Stomach (tissue), 9 donors: ENCODE results near the gene RGS3. TPM values are rescaled to one million over a fixed set of nuclear protein-coding genes. Genes with fewer than 3 reads are reported as not detected.
A peak's percentile ranks its signal among the peaks of the same experiment; 100 is the strongest.

ENCODE experiments used
- DNase-seq, 2 donors: peaks; one replicate each; pipeline versions ENCODE4 v3.0.0 to v3.0.0-alpha.2; 2013 to 2019
- H3K27ac ChIP-seq, 5 donors: fragments of 200-600 bp in 4 of 5; sonication (generic) in 4 of 5; one replicate each; pipeline ENCODE4 v1.5.1; 2013 to 2019; ENCODE audit warnings: mild to moderate bottlenecking in 1 of 5, moderate library complexity in 1 of 5
- H3K27me3 ChIP-seq, 3 donors: fragments of 200-600 bp; sonication (generic); one replicate each; pipeline ENCODE4 v1.5.1; 2017 to 2019; ENCODE audit warnings: mixed run types in 1 of 3
- H3K36me3 ChIP-seq, 4 donors: fragments of 200-600 bp; sonication (generic); 1 replicate in 3 of 4; 2 replicates in 1 of 4; pipeline ENCODE4 v1.5.1; 2016 to 2019
- H3K4me1 ChIP-seq, 4 donors: fragments of 200-600 bp; sonication (generic); one replicate each; pipeline ENCODE4 v1.5.1; 2016 to 2019
- H3K4me3 ChIP-seq, 4 donors: fragments of 200-600 bp; sonication (generic) in 3 of 4; one replicate each; pipeline ENCODE4 v1.5.1; 2016 to 2019; ENCODE audit warnings: mild to moderate bottlenecking in 1 of 4
- H3K9me3 ChIP-seq, 4 donors: fragments of 200-600 bp; sonication (generic); one replicate each; pipeline ENCODE4 v1.5.1; 2016 to 2019
- EP300 ChIP-seq: sonication (generic); formaldehyde crosslinking; IDR thresholded peaks from one replicate; pipeline ENCODE4 v1.6.1; 2017; ENCODE audit warnings: antibody characterized with exemption
- POLR2A ChIP-seq, 4 donors: fragments of 450-650 bp; IDR thresholded peaks; one replicate each; pipeline ENCODE4 v1.6.1; 2016; ENCODE audit warnings: antibody characterized with exemption in 4 of 4, control low read depth in 2 of 4, mild to moderate bottlenecking in 1 of 4, moderate library complexity in 1 of 4
- POLR2AphosphoS5 ChIP-seq, 3 donors: sonication (generic); formaldehyde crosslinking; IDR thresholded peaks; one replicate each; pipeline ENCODE4 v1.6.1; 2016; ENCODE audit warnings: antibody characterized with exemption in 3 of 3
- WGBS, 5 donors: extraction: QIAGEN DNeasy Blood & Tissue Kit in 3 of 5; methylation state at CpG; one replicate each; pipeline versions ENCODE4 v1.1.5 to v1.1.7; 2013 to 2018; 5-methylcytosine and 5-hydroxymethylcytosine counted together
- intact Hi-C: fragments of 100-400 bp; cut with DNase I; formaldehyde crosslinking; loops from one replicate; pipeline ENCODE4 v1.15.1; 2023; ENCODE audit warnings: low total_unique reads
- polyA plus RNA-seq, 3 donors: library from polyadenylated mRNA; stranded (reverse); fragments of 200-250 nt; gene quantifications; one replicate each; pipeline ENCODE4 v1.2.3, GENCODE V29; 2013
- total RNA-seq, 5 donors: library from RNA; depleted of rRNA; stranded (reverse); fragments of >200 nt; gene quantifications; one replicate each; pipeline versions ENCODE4 v1.1.0 to v1.2.3, GENCODE V29; 2014 to 2016
- TF ChIP-seq, protein P1 (sequence below), 7 experiments: fragments of 450-650 bp in 4 of 7; fragments of 200-600 bp in 3 of 7; sonication (generic) in 3 of 7; IDR thresholded peaks; one replicate each; pipeline ENCODE4 v1.5.1; 2016 to 2019; ENCODE audit warnings: antibody characterized with exemption in 7 of 7, control low read depth in 2 of 7, mild to moderate bottlenecking in 1 of 7
- donor health status: healthy with polysubstance abuse.
- donor health status: Bipolar disorder and iron deficiency.
- donor health status: healthy.

The RGS3 gene
- total and polyA plus RNA-seq, 8 donors = 26.6 to 71.4 (median 35.7) TPM

DNA sequence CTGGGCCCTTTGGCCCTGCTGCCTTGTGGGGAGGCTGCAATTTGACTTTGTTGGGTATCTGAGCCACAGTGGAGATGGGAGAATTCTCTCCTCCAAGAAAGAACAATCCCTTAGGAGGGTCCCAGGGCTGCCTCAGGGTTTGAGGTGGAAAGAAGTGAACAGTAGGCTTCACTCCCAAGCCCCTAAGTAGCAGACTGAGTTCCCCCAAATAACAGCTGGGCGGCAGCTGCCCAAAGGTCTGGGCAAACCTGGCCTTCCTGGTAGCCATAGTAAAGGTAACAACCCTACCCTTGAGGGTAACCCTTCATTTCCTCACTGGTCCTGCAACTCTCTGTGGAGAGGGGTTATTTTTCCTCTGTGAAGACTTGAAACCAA lies 746 bp downstream of the RGS3 start:
- no peak for DNase-seq
- H3K27ac ChIP-seq = peak overlapping the region; percentile 69 to 85 (median 83)
- TF ChIP-seq EP300 (no peak), POLR2A (IDR thresholded peaks at IDR 0.05) (no peak), POLR2AphosphoS5 (IDR thresholded peaks at IDR 0.05) (no peak)
- TF ChIP-seq, protein P1, sequence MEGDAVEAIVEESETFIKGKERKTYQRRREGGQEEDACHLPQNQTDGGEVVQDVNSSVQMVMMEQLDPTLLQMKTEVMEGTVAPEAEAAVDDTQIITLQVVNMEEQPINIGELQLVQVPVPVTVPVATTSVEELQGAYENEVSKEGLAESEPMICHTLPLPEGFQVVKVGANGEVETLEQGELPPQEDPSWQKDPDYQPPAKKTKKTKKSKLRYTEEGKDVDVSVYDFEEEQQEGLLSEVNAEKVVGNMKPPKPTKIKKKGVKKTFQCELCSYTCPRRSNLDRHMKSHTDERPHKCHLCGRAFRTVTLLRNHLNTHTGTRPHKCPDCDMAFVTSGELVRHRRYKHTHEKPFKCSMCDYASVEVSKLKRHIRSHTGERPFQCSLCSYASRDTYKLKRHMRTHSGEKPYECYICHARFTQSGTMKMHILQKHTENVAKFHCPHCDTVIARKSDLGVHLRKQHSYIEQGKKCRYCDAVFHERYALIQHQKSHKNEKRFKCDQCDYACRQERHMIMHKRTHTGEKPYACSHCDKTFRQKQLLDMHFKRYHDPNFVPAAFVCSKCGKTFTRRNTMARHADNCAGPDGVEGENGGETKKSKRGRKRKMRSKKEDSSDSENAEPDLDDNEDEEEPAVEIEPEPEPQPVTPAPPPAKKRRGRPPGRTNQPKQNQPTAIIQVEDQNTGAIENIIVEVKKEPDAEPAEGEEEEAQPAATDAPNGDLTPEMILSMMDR (IDR thresholded peaks at IDR 0.05) = no peak
- intact Hi-C loops = loop anchor here (10.0 kb wide), 1 partner anchor 111 kb away; no protein-coding TSS in a partner anchor
- no peaks in the 10 kb centered on the region for H3K27me3 ChIP-seq
- H3K36me3 ChIP-seq = no peaks in the 10 kb centered on the region
- peak overlapping the region; percentile 47 to 63 (median 52) for H3K4me3 ChIP-seq
- H3K4me1 ChIP-seq = peaks cover 3 to 41% (median 29%) of the 10 kb centered on the region in 4 donors
- WGBS, 5 donors = 40 to 90% (median 58%) methylated on average over 1 of the region's 1 CpG
- no peaks in the 10 kb centered on the region for H3K9me3 ChIP-seq

DNA sequence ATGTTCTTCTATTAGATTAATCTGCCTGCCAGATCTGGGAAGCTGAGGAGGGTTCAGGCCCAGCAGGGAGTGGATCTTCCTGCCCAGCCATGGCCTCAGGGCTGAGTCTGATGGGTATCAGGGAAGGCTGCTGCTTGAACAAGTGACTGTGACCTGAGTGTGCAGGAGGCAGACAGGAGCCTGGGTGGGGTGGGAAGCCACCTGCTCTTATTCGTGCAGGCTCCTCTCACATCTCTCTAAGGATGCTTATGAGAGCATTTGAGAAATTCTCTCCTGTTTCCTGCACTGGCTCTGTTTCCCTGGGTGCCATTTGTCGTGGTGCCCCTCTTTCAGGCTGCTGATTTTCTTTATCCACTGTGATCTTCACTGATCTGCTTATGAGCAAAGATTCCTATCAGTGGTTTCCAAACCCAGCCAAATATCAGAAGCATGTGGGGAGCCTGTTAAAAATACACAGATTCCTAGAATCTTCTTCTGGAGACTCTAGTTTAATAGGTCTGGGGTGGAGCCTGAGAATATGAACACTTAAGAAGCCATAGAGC lies 2.1 kb downstream of the RGS3 start:
- WGBS, 5 donors = 61 to 83% (median 69%) methylated on average over 1 to 2 of the region's 2 CpGs
- TF ChIP-seq EP300 (no peak), POLR2A (IDR thresholded peaks at IDR 0.05) (no peak), POLR2AphosphoS5 (IDR thresholded peaks at IDR 0.05) (no peak)
- TF ChIP-seq, protein P1 (IDR thresholded peaks at IDR 0.05) = no peak
- H3K4me1 ChIP-seq = peaks cover 5 to 48% (median 34%) of the 10 kb centered on the region in 4 donors
- intact Hi-C loops = loop anchor here (10.0 kb wide), 1 partner anchor 109 kb away; no protein-coding TSS in a partner anchor
- no peaks in the 10 kb centered on the region for H3K27me3 ChIP-seq
- H3K4me3 ChIP-seq = no peak overlapping the region
- no peaks in the 10 kb centered on the region for H3K36me3 ChIP-seq
- H3K27ac ChIP-seq = peak overlapping the region in 4 of 5 donors; percentile 1 to 85 (median 44)
- H3K9me3 ChIP-seq = no peaks in the 10 kb centered on the region
- no peak for DNase-seq

DNA sequence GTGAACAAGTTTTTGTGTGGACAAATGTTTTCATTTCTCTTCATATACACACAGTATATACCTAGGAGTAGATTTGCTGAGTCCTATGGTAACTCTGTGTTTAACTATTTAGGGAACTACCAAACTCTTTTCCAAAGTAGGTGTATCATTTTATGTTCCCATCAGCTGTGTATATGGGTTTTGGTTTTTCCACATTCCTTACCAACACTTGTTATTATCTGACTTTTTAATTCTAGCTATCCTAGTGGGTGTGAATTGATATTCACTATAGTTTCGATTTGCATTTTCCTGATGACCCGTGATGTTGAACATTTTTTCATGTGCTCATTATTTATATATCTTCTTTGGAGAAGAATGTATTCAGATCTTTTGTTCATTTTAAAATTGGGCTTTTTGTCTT lies 3.7 kb downstream of the RGS3 start:
- no peaks in the 10 kb centered on the region for H3K9me3 ChIP-seq
- no peaks in the 10 kb centered on the region for H3K36me3 ChIP-seq
- no peak for DNase-seq
- no peak overlapping the region for H3K27ac ChIP-seq
- WGBS, 5 donors = 75 to 99% (median 98%) methylated on average over 2 of the region's 2 CpGs
- no peak for TF ChIP-seq EP300
- intact Hi-C loops = loop anchor here (10.0 kb wide), 1 partner anchor 108 kb away; no protein-coding TSS in a partner anchor
- peaks cover 5 to 51% (median 36%) of the 10 kb centered on the region in 4 donors for H3K4me1 ChIP-seq
- no peaks in the 10 kb centered on the region for H3K27me3 ChIP-seq
- H3K4me3 ChIP-seq = no peak overlapping the region

DNA sequence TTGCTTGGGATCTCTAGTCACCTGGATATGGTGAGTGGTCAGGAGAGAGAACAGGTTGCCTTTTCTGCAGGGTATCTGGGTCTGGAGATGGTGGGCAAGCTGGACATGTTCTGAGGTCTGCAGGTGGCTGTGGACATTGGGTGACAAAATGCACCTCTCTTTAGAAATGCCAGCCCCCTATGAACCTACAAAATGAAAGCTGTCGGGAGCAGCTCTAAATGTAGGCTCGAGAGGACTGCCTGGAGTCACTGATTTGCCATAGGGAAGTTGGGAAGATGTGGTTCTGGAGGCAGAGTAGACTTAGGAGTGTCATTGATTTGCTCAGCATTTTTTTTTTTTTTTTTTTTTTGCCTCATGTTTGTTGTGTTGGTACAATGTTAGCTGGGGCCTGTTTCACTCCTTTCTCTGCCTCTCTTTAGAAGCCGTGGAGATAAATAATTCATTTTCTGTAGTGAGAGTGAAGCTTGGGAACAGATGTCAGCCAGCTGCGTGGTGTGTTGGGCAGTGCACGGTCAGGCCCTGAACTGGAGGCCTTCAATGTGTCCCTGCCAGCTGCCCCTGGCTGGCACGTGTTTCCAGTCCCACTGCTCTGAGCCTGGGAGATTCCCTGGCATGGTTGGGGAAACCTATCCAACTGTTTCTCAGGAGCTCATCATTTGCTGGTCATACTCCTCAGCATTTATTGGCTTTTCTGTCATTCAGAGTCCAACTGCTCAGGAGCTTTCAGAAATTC lies 5.4 kb downstream of the RGS3 start:
- H3K27me3 ChIP-seq = no peaks in the 10 kb centered on the region
- WGBS, 5 donors = 46 to 63% (median 54%) methylated on average over 6 of the region's 6 CpGs
- no peaks in the 10 kb centered on the region for H3K9me3 ChIP-seq
- intact Hi-C loops = loop anchor here (10.0 kb wide), 1 partner anchor 106 kb away; no protein-coding TSS in a partner anchor
- H3K4me1 ChIP-seq = peaks cover 5 to 42% (median 25%) of the 10 kb centered on the region in 4 donors
- H3K36me3 ChIP-seq = no peaks in the 10 kb centered on the region
- H3K27ac ChIP-seq = peak overlapping the region in 2 of 5 donors; percentile 27 to 40
- peak in 1 of 2 donors; percentile 53 for DNase-seq
- H3K4me3 ChIP-seq = no peak overlapping the region
- TF ChIP-seq EP300 (no peak), POLR2A (IDR thresholded peaks at IDR 0.05) (no peak), POLR2AphosphoS5 (IDR thresholded peaks at IDR 0.05) (no peak)
- TF ChIP-seq, protein P1 (IDR thresholded peaks at IDR 0.05) = no peak
